Mesendoderm (in vitro differentiated cells): ENCODE measurements around the gene PITPNB.

Experiments used
- DNase-seq: peaks from one replicate; pipeline ENCODE4 v3.0.0; 2013
- H2AK5ac ChIP-seq: 2 replicates; pipeline ENCODE4 v1.6.1; 2013; ENCODE audit warnings: low read length, inconsistent platforms
- H2BK120ac ChIP-seq: 2 replicates; pipeline ENCODE4 v1.6.1; 2013; ENCODE audit warnings: low read depth, mild to moderate bottlenecking, low read length, moderate library complexity, mixed read lengths
- H2BK15ac ChIP-seq: replicated peaks from 2 replicates; pipeline ENCODE4 v1.6.1; 2013; ENCODE audit warnings: low read depth, mild to moderate bottlenecking, moderate library complexity
- H2BK5ac ChIP-seq: 2 replicates; pipeline ENCODE4 v1.6.1; 2013; ENCODE audit warnings: low read length, inconsistent platforms
- H3K18ac ChIP-seq: 2 replicates; pipeline ENCODE4 v1.6.1; 2013; ENCODE audit warnings: mild to moderate bottlenecking, low read length, mixed read lengths
- H3K23ac ChIP-seq: one replicate; pipeline ENCODE4 v1.6.1; 2013; ENCODE audit warnings: low read length
- H3K27ac ChIP-seq: 2 replicates; pipeline ENCODE4 v1.5.1; 2013; ENCODE audit warnings: low read depth, mild to moderate bottlenecking, inconsistent platforms, low read length, moderate library complexity
- H3K27me3 ChIP-seq: 2 replicates; pipeline ENCODE4 v1.6.1; 2013; ENCODE audit warnings: low read length, control low read depth, mild to moderate bottlenecking, inconsistent platforms; ENCODE audit not compliant: insufficient read depth, poor library complexity
- H3K36me3 ChIP-seq: 2 replicates; pipeline ENCODE4 v1.6.1; 2013; ENCODE audit warnings: low read length, inconsistent platforms; ENCODE audit not compliant: control insufficient read depth, insufficient read depth
- H3K4ac ChIP-seq: one replicate; pipeline ENCODE4 v1.6.1; 2013; ENCODE audit warnings: low read depth, mild to moderate bottlenecking, low read length, moderate library complexity
- H3K4me1 ChIP-seq: 2 replicates; pipeline ENCODE4 v1.6.1; 2013; ENCODE audit warnings: low read depth, low read length, inconsistent platforms; ENCODE audit not compliant: control insufficient read depth
- H3K4me2 ChIP-seq: 2 replicates; pipeline ENCODE4 v1.6.1; 2013; ENCODE audit warnings: low read length
- H3K4me3 ChIP-seq: 2 replicates; pipeline ENCODE4 v1.5.1; 2013; ENCODE audit warnings: mild to moderate bottlenecking, low read length
- H3K56ac ChIP-seq: one replicate; pipeline ENCODE4 v1.6.1; 2013; ENCODE audit warnings: low read length
- H3K79me1 ChIP-seq: 2 replicates; pipeline ENCODE4 v1.6.1; 2013; ENCODE audit warnings: low read length, inconsistent platforms
- H3K79me2 ChIP-seq: 2 replicates; pipeline ENCODE4 v1.6.1; 2013; ENCODE audit warnings: mild to moderate bottlenecking, low read length; ENCODE audit not compliant: control insufficient read depth, insufficient read depth
- H3K9ac ChIP-seq: 2 replicates; pipeline ENCODE4 v1.6.1; 2013; ENCODE audit warnings: low read length, inconsistent platforms
- H4K5ac ChIP-seq: one replicate; pipeline ENCODE4 v1.6.1; 2013; ENCODE audit warnings: low read length
- H4K8ac ChIP-seq: one replicate; pipeline ENCODE4 v1.6.1; 2013; ENCODE audit warnings: low read depth, mild to moderate bottlenecking, control low read depth, low read length, moderate library complexity
- WGBS: extraction: QIAGEN DNeasy Blood & Tissue Kit; methylation state at CpG from one replicate; pipeline ENCODE4 v1.1.7; 2013; ENCODE audit warnings: low lambda C conversion rate, missing lambda C conversion rate; ENCODE audit not compliant: insufficient coverage; ENCODE audit errors: extremely low coverage; 5-methylcytosine and 5-hydroxymethylcytosine counted together

Gene PITPNB

DNA sequence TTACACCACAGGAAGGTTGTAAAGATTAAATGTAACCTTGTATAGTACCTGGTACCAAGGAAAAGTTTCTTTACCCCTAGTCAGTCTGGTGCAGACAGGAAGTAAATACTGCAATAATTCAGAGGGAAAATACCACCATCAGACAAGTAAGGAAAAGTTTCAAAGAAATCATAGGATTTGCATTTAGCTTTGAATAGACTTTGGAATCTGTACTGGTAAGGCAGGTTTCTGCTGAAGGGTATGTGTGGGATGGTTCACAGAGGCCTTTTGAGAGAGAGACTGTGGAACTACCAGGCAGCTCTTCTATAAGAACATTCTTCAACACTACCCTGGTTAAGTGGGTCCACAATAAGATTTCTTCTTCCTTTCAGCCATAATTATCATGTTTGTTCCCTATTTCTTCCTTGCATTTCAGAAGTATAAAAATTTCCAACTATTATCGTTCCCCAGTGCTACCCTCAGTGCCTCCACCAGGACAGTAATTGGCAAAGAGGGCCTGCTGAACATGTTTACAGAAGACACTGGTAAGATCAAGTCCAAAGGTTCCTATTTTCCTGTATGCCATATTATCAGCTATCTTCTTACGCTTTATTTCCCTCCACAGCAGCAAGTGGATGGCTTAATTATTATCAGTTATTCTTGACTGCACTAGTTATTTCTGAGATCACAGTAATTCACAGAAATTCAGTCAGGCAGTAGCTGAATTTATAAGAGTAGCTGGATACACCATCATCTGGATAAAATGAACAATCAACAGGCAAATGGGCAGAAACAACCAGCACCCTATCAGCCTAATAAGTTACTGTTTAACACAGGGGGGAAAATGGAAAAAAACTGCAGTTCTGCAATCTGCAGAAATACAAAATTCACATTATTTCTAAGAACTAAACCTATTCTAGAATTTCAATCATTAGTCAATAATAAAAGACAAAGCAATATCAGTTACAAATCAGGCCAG is 48.5 kb downstream of the PITPNB start:
- H3K4me1 ChIP-seq, result peaks cover 12% of the 10 kb centered on the region
- no peak overlapping the region for H3K56ac ChIP-seq
- H2BK5ac ChIP-seq, result no peak overlapping the region
- no peak overlapping the region for H4K8ac ChIP-seq
- H2BK15ac ChIP-seq, result no peak overlapping the region
- H3K79me1 ChIP-seq, result peaks cover 7% of the 10 kb centered on the region
- no peak overlapping the region for H3K4me3 ChIP-seq
- H3K36me3 ChIP-seq, result no peaks in the 10 kb centered on the region
- H3K4me2 ChIP-seq, result no peak overlapping the region
- no peaks in the 10 kb centered on the region for H3K27me3 ChIP-seq
- H3K23ac ChIP-seq, result no peak overlapping the region
- peaks cover 2% of the 10 kb centered on the region for H3K79me2 ChIP-seq
- H2BK120ac ChIP-seq, result no peak overlapping the region
- H3K18ac ChIP-seq, result no peak overlapping the region
- H4K5ac ChIP-seq, result no peak overlapping the region
- no peak for DNase-seq
- H3K9ac ChIP-seq, result no peak overlapping the region
- no peak overlapping the region for H3K27ac ChIP-seq
- H2AK5ac ChIP-seq, result no peak overlapping the region
- H3K4ac ChIP-seq, result no peak overlapping the region
- WGBS, result no CpG with 5 or more reads among the region's 2 CpGs

DNA sequence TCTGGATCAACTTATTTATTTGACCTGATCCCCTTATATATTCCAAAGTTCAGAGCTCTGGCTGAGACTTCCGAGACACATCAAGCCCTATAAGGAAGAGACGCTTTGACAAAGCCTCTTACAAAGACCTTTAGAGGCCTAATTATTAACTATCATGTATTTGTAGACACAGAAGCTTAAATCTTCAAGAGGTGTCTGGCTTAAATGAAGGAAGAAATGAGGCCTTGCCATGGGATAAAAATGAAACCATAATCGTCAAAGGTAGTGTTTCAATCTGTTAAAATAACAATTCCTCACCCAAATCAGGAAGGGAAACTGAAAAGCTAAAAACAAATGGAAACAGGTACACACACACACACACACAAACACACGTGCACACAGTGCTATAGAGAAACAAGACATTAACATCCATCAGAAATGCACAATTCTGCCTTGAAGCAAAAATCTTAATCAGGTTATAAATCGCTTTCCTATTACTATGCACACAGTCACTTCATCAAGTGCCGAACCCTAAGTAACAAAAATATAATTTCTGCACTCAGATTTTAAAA is 50.2 kb downstream of the PITPNB start:
- no peak overlapping the region for H2BK15ac ChIP-seq
- no peak overlapping the region for H4K8ac ChIP-seq
- no peaks in the 10 kb centered on the region for H3K36me3 ChIP-seq
- no peak overlapping the region for H3K4me3 ChIP-seq
- H3K27me3 ChIP-seq, result no peaks in the 10 kb centered on the region
- H3K18ac ChIP-seq, result peak overlapping the region; percentile 18
- no peak overlapping the region for H3K27ac ChIP-seq
- H4K5ac ChIP-seq, result no peak overlapping the region
- no peak overlapping the region for H3K23ac ChIP-seq
- H2BK5ac ChIP-seq, result no peak overlapping the region
- peaks cover 12% of the 10 kb centered on the region for H3K4me1 ChIP-seq
- H3K79me1 ChIP-seq, result peaks cover 2% of the 10 kb centered on the region
- no peak overlapping the region for H3K4me2 ChIP-seq
- H3K4ac ChIP-seq, result no peak overlapping the region
- no CpG with 5 or more reads among the region's 6 CpGs for WGBS
- no peaks in the 10 kb centered on the region for H3K79me2 ChIP-seq
- no peak overlapping the region for H3K9ac ChIP-seq
- no peak overlapping the region for H2BK120ac ChIP-seq
- H3K56ac ChIP-seq, result no peak overlapping the region
- no peak overlapping the region for H2AK5ac ChIP-seq
- DNase-seq, result no peak

DNA sequence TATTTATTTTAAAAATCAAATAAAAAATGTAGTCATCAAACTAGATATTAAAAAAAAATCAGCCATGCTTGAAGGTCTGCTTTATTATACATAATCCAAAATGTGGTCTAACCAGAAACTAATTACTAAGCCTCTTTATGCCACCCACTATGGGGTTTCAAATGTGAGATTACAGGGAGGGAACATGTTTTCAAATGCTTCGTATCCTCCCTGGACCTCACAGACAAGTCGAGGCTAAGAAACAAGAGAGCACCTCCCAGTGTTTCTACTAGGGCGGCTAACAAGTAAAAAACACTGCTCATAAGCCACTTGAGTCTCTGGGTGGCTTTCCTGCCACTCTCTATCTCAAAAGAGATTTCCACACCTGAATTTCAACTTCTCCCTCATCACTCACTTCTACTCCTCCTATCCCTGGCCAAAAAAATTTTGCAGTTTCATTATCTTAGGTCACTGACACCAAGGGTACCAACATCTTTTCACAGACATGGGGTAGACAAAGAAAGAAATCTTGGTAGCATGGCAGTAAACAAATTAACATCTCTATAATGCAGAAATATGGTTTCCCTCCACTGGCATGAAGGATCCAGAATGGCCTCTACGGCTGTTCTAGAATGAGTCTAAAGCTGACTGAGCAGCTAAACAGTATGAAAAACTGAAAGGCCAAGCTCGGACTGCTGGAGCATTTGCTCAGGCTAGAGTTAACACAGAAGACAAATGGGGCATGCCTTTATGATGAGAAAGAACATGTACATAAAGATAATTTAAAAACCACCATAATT is 50.9 kb downstream of the PITPNB start:
- Histone ChIP-seq H3K79me2 (no peaks in the 10 kb centered on the region), H3K36me3 (no peaks in the 10 kb centered on the region), H3K18ac (peak overlapping the region; percentile 18), H3K56ac (no peak overlapping the region), H3K4me1 (peaks cover 12% of the 10 kb centered on the region), H2BK15ac (no peak overlapping the region), H2BK120ac (no peak overlapping the region), H3K4me2 (no peak overlapping the region), H4K5ac (no peak overlapping the region), H3K27ac (no peak overlapping the region), H3K79me1 (no peaks in the 10 kb centered on the region), H3K9ac (no peak overlapping the region), H3K4ac (no peak overlapping the region), H3K23ac (no peak overlapping the region), H2BK5ac (no peak overlapping the region), H3K4me3 (no peak overlapping the region), H2AK5ac (no peak overlapping the region), H4K8ac (no peak overlapping the region), H3K27me3 (no peaks in the 10 kb centered on the region)
- WGBS, result no CpG with 5 or more reads among the region's 5 CpGs
- DNase-seq, result no peak

DNA sequence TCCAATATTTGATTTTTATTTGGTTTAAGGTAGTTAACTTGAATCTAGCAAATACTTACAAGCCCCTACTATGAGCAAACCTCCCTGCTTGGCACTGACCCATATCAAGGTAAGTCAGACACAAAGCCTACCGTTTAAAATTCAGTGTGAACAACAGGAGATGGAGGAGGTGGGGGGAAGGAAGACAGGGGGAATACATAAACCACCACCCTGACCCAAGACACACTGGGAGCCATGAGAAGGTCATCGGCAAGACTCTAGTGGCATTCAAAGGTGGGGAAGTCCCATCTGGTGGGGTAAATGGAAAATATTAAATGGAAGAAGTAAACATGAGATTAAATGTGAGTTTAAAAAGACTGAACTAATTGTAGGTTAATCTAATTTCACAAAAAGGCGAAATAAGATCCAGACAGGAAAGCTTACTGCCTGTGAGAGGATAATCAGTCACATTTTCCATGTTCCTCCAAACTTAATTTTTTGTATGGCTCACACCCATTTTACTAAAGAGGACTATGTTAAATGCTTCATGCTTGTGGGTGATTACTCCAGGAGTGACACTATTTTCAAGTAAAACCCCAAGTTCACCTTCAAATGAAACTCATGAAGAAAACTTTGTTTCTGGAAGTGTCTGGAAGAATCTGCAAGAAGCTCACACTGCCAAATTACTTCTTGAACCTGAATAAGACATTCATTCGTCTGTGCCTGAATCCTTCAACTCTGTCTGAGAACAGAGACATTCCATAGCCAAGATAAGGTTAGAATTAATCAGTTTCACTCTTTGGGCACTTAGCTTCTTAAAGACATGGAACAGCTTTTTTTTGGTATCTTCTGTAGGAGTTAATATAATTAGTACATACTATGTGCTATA is 51.7 kb downstream of the PITPNB start:
- H3K9ac ChIP-seq, result no peak overlapping the region
- H3K56ac ChIP-seq, result no peak overlapping the region
- peak; percentile 59 for DNase-seq
- no peak overlapping the region for H2BK120ac ChIP-seq
- H3K27me3 ChIP-seq, result no peaks in the 10 kb centered on the region
- H4K5ac ChIP-seq, result no peak overlapping the region
- no peak overlapping the region for H3K4ac ChIP-seq
- no peak overlapping the region for H2BK15ac ChIP-seq
- no peaks in the 10 kb centered on the region for H3K79me1 ChIP-seq
- no peak overlapping the region for H3K23ac ChIP-seq
- peaks cover 12% of the 10 kb centered on the region for H3K4me1 ChIP-seq
- WGBS, result no CpG with 5 or more reads among the region's 4 CpGs
- no peak overlapping the region for H2AK5ac ChIP-seq
- no peak overlapping the region for H3K18ac ChIP-seq
- no peak overlapping the region for H3K4me3 ChIP-seq
- no peak overlapping the region for H3K4me2 ChIP-seq
- H3K36me3 ChIP-seq, result no peaks in the 10 kb centered on the region
- no peak overlapping the region for H2BK5ac ChIP-seq
- H3K79me2 ChIP-seq, result no peaks in the 10 kb centered on the region
- H4K8ac ChIP-seq, result no peak overlapping the region
- H3K27ac ChIP-seq, result no peak overlapping the region
